ENCODE results near the gene WWC2. TPM values are rescaled to one million over a fixed set of nuclear protein-coding genes. Genes with fewer than 3 reads are reported as not detected.

WWC2 gene
- total and polyA plus RNA-seq, 2 donors (not counting 3 experiments of a cell fraction or from before 2014, with no cell fraction given), result 12.9 to 52.2 TPM

DNA sequence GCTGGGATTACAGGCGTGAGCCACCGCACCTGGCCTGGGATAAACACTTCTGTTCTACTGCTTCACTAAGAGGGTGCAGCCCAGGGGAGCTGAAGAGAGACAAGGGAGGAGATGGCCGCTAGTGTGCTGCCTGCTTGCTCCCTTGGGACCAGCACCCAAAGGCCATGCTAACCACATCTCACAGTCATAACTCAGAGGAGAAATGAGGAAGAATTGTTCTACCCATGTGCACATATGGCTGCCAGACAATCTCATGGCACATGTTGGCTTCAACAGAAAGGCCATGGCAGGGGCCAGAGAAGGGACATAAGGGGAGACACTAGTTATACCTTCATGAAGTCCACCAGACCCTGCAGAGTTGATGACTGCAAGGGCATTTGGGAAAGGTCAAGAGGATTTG lies 198.6 kb downstream of the WWC2 start:
- intact Hi-C loops (cut with micrococcal nuclease) (no loop called here), dilution Hi-C loops (cut with MboI; ENCODE audit: extremely low pct_ligation_motif_present, low sequenced_read_pairs) (no loop called here)
- Histone ChIP-seq H3K4me1 (ENCODE audit: control insufficient read depth, extremely low read depth, insufficient read depth, low read length) (peaks cover 19% of the 10 kb centered on the region), H3K9me1 (replicated peaks; ENCODE audit: control insufficient read depth, extremely low read depth, insufficient read depth, low read length) (no peaks in the 10 kb centered on the region), H3K9me3 (replicated peaks; ENCODE audit: control insufficient read depth, insufficient read depth, low read length) (no peaks in the 10 kb centered on the region), H3K79me2 (ENCODE audit: control insufficient read depth, insufficient read depth, low read length) (no peaks in the 10 kb centered on the region), H3K4me2 (ENCODE audit: insufficient read depth, low read length) (no peak overlapping the region), H3K9ac (replicated peaks; ENCODE audit: extremely low read depth, insufficient read depth, low read length) (no peak overlapping the region), H3K27ac (ENCODE audit: insufficient read depth, low read depth, low read length) (no peak overlapping the region), H2AFZ (ENCODE audit: low read depth, low read length) (no peak overlapping the region), H4K20me1 (replicated peaks; ENCODE audit: control insufficient read depth, extremely low read depth, insufficient read depth, low read length) (no peaks in the 10 kb centered on the region), H3K4me3 (replicated peaks in 1 of 3; ENCODE audit: insufficient read depth in 1 of 3, low read depth in 1 of 3, low read length in 3 of 3) (no peak overlapping the region), H3K36me3 (ENCODE audit: control insufficient read depth in 2 of 2, extremely low read depth in 1 of 2, insufficient read depth in 2 of 2, low read length in 2 of 2) (no peaks in the 10 kb centered on the region), H3K27me3 (ENCODE audit: control insufficient read depth in 2 of 2, insufficient read depth in 2 of 2, low read length in 2 of 2) (no peaks in the 10 kb centered on the region)
- POLR2A ChIA-PET, result no interaction called here
- DNase-seq (ENCODE audit: low read depth, low spot score) (no peak), FAIRE-seq (no peak)
- no TSS peak for BruUV-seq (replicated peaks)
- no peak for TF ChIP-seq EZH2 (IDR thresholded peaks at IDR 0.05; ENCODE audit: borderline replicate concordance, low read depth, low read length, severe bottlenecking)
- TF ChIP-seq POLR2A (IDR thresholded peaks at IDR 0.05; ENCODE audit: low read depth, low read length), result no peak
- no peak for TF ChIP-seq GATA2 (IDR thresholded peaks at IDR 0.05; ENCODE audit: insufficient read depth, insufficient read length, low read depth, low read length)
- TF ChIP-seq, protein P1, sequence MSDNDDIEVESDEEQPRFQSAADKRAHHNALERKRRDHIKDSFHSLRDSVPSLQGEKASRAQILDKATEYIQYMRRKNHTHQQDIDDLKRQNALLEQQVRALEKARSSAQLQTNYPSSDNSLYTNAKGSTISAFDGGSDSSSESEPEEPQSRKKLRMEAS (IDR thresholded peaks at IDR 0.05; ENCODE audit: insufficient read depth, insufficient read length), result no peak
- no peak for TF ChIP-seq CTCF (IDR thresholded peaks at IDR 0.05; ENCODE audit: extremely low read depth in 1 of 2, insufficient read depth in 1 of 2, low read depth in 1 of 2, low read length in 2 of 2)
- TF ChIP-seq JUN (IDR thresholded peaks at IDR 0.05; ENCODE audit: borderline replicate concordance, insufficient read depth, insufficient read length, low read depth), result no peak
- no peak for TF ChIP-seq POLR2AphosphoS5 (IDR thresholded peaks at IDR 0.05; ENCODE audit: insufficient read depth, low read depth, low read length)
- TF ChIP-seq FOS (IDR thresholded peaks at IDR 0.05; ENCODE audit: borderline replicate concordance, insufficient read depth, low read length), result no peak
- TF ChIP-seq MYC (IDR thresholded peaks at IDR 0.05; ENCODE audit: low read depth, low read length), result no peak
- CTCF ChIA-PET, result interaction anchor here (1.3 kb wide), 1 partner anchor 58 kb away, joined by 3 read pairs; no protein-coding TSS in a partner anchor

All from endothelial cell of umbilical vein (primary cell).